Lung (tissue), 12 donors: Measurements from ENCODE around the gene SORL1. TPM values are rescaled to one million over a fixed set of nuclear protein-coding genes. Genes with fewer than 3 reads are reported as not detected.

ENCODE experiments used
- ATAC-seq: fragments of 200-7000 bp; cut with Tn5 transposase; one replicate; pipeline ENCODE4 v1.9.1; 2020; ENCODE audit warnings: moderate number of reproducible peaks; ENCODE audit not compliant: insufficient read depth, low FRiP score
- DNase-seq, 3 donors: peaks; one replicate each; pipeline ENCODE4 v3.0.0-alpha.2; 2013 to 2017
- H3K27ac ChIP-seq, 2 donors: one replicate each; pipeline ENCODE4 v1.5.1; 2013; ENCODE audit warnings: mild to moderate bottlenecking in 2 of 2, moderate library complexity in 2 of 2, control low read depth in 1 of 2, inconsistent platforms in 1 of 2, low read depth in 1 of 2, low read length in 1 of 2
- H3K27me3 ChIP-seq, 3 donors: one replicate each; pipeline ENCODE4 v1.5.1; 2013; ENCODE audit warnings: low read length in 2 of 3; ENCODE audit not compliant: control insufficient read depth in 3 of 3, insufficient read depth in 3 of 3
- H3K36me3 ChIP-seq, 4 donors: one replicate each; pipeline ENCODE4 v1.5.1; 2013; ENCODE audit warnings: low read length in 4 of 4, mild to moderate bottlenecking in 1 of 4, moderate library complexity in 1 of 4; ENCODE audit not compliant: control insufficient read depth in 4 of 4, insufficient read depth in 4 of 4
- H3K4me1 ChIP-seq, 5 donors: one replicate each; pipeline ENCODE4 v1.5.1; 2013; ENCODE audit warnings: low read length in 5 of 5, mild to moderate bottlenecking in 2 of 5, moderate library complexity in 1 of 5; ENCODE audit not compliant: control insufficient read depth in 5 of 5, insufficient read depth in 5 of 5
- H3K4me3 ChIP-seq: one replicate; pipeline ENCODE4 v1.5.1; 2013; ENCODE audit warnings: mild to moderate bottlenecking, control low read depth, moderate library complexity
- H3K9ac ChIP-seq, 2 donors: one replicate each; pipeline ENCODE4 v1.5.1; 2013; ENCODE audit warnings: low read length in 2 of 2, control low read depth in 1 of 2; ENCODE audit not compliant: insufficient read depth in 1 of 2
- H3K9me3 ChIP-seq, 4 donors: one replicate each; pipeline ENCODE4 v1.5.1; 2013; ENCODE audit warnings: low read length in 3 of 4, mild to moderate bottlenecking in 1 of 4, moderate library complexity in 1 of 4; ENCODE audit not compliant: control insufficient read depth in 4 of 4, insufficient read depth in 3 of 4
- WGBS, 2 donors: extraction: QIAGEN DNeasy Blood & Tissue Kit; methylation state at CpG; one replicate each; pipeline ENCODE4 v1.1.7; 2013; 5-methylcytosine and 5-hydroxymethylcytosine counted together
- polyA plus RNA-seq, 2 donors: library from polyadenylated mRNA; stranded (reverse); fragments of 200-250 nt; gene quantifications; one replicate each; pipeline ENCODE4 v1.2.1, GENCODE V29; 2013
- total RNA-seq, 2 donors: library from RNA; depleted of rRNA in 1 of 2; stranded (reverse); fragments of >200 nt in 1 of 2; gene quantifications; one replicate each; pipeline ENCODE4 v1.2.1, GENCODE V29; 2014 to 2021
- TF ChIP-seq, protein P1 (sequence below): IDR thresholded peaks from 2 replicates; pipeline ENCODE4 v1.5.1; 2012; ENCODE audit warnings: mild to moderate bottlenecking; ENCODE audit errors: control extremely low read depth, extremely low read depth
- donor health status: control.
- donor health status: control.
- donor health status: Bipolar disorder and iron deficiency.
- donor health status: healthy.
- donor health status: DM: yes; HTN: yes; CAD: no.

The SORL1 gene
- total and polyA plus RNA-seq, 4 donors, result 1.9 to 67.0 (median 49.2) TPM

DNA sequence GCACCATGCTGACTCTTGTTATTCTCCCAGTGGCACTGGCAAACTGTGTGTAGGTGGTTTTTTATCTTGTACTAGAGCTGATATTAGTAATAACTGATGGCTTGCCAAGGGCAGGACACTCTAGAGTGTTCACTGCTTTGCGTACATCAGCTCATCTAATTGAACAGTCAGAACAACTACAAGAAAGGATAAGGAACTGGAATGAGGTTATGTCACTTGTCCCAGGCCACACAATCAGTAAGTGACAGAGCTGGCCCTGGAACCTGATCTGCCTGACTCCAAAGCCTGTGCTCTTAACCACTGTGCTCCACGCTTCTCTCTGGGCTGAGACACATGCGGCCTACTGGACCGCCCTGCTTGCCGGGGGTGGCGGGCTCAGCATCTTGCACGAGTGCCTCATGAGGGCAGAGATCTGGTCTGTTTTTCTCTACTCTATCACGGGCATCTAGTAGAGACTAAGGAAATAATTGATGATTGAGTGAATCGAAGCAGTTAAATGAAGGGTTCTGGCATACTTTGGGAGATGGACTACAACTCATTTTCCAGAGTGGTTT lies 156.5 kb downstream of the SORL1 start:
- Histone ChIP-seq H3K27ac (no peak overlapping the region), H3K27me3 (no peaks in the 10 kb centered on the region), H3K4me1 (peaks cover 0 to 1% (median 0%) of the 10 kb centered on the region in 5 donors), H3K9ac (no peak overlapping the region), H3K4me3 (no peak overlapping the region), H3K36me3 (peaks cover 0 to 33% (median 14%) of the 10 kb centered on the region in 4 donors), H3K9me3 (no peaks in the 10 kb centered on the region)
- 97 to 98% methylated on average over 9 of the region's 9 CpGs for WGBS, 2 donors
- TF ChIP-seq, protein P1, sequence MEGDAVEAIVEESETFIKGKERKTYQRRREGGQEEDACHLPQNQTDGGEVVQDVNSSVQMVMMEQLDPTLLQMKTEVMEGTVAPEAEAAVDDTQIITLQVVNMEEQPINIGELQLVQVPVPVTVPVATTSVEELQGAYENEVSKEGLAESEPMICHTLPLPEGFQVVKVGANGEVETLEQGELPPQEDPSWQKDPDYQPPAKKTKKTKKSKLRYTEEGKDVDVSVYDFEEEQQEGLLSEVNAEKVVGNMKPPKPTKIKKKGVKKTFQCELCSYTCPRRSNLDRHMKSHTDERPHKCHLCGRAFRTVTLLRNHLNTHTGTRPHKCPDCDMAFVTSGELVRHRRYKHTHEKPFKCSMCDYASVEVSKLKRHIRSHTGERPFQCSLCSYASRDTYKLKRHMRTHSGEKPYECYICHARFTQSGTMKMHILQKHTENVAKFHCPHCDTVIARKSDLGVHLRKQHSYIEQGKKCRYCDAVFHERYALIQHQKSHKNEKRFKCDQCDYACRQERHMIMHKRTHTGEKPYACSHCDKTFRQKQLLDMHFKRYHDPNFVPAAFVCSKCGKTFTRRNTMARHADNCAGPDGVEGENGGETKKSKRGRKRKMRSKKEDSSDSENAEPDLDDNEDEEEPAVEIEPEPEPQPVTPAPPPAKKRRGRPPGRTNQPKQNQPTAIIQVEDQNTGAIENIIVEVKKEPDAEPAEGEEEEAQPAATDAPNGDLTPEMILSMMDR, result no peak
- DNase-seq (no peak), ATAC-seq (no peak)

DNA sequence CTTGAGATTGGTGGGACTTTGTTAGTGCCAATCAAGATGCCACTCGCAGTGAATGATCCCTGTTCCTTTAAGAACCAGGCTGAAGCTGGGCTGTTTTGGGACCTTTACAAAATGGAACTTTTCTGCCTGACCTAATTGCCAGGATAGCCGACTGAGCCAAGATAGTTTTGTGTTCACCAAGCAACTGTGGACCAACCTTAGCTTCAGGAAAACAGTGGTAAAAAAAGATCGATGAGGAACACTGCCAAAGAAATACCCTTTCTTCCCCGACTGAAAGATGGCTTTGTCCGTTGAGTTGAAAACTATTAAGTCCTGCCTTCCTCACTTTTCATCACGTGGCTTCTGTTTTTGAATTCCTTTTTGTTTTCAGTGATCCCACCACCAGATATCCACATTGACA lies 158.6 kb downstream of the SORL1 start:
- Histone ChIP-seq H3K4me3 (no peak overlapping the region), H3K9me3 (no peaks in the 10 kb centered on the region), H3K9ac (no peak overlapping the region), H3K27ac (no peak overlapping the region), H3K27me3 (no peaks in the 10 kb centered on the region), H3K36me3 (peaks cover 0 to 32% (median 16%) of the 10 kb centered on the region in 4 donors), H3K4me1 (peaks cover 0 to 12% (median 0%) of the 10 kb centered on the region in 5 donors)
- no peak for DNase-seq
- WGBS, 2 donors, result 94 to 95% methylated on average over 6 of the region's 6 CpGs
- TF ChIP-seq, protein P1, result no peak
- no peak for ATAC-seq

DNA sequence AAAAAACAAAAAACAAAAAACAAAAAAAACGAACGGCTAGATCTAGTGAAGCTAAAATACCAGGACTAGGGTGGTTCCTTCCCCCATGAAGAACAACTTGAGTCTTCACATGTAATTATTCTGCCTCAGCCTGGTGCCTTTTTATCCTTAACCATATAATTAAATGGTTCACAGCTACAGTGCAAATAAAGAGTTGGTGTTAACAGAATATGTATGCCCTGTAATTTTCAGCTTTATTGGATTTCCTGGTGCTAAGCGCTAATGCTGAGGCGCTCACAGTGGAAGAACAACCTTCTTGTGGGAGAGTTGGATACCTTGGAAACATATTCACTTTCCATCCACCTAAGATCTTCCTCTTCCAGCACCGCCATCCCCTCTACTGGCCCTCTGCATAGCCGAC lies 159.1 kb downstream of the SORL1 start:
- Histone ChIP-seq H3K4me1 (peaks cover 0 to 12% (median 0%) of the 10 kb centered on the region in 5 donors), H3K9me3 (no peaks in the 10 kb centered on the region), H3K27ac (no peak overlapping the region), H3K27me3 (no peaks in the 10 kb centered on the region), H3K36me3 (peaks cover 0 to 31% (median 18%) of the 10 kb centered on the region in 4 donors), H3K9ac (no peak overlapping the region), H3K4me3 (no peak overlapping the region)
- 97 to 98% methylated on average over 6 of the region's 6 CpGs for WGBS, 2 donors
- DNase-seq, result no peak
- no peak for ATAC-seq
- TF ChIP-seq, protein P1, result no peak

DNA sequence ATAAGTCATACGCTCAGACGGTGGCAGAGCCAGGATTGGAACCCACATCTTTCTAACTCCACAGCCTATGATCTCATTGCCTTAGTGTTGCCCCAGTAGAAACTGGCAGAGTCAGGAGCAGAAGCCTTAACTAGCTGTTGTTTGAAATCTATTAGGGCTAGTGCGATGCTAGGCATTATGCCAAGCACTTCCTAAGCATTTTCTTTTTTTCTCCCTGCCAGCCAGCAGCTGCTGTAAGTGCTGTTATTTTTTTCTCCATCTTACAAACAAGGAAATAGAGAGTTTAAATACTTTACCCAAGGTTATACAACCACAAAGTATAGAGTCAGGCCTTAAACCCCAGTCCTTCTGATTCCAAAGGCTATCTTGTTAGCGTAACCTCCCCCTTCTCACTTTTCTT lies 161.6 kb downstream of the SORL1 start:
- no peaks in the 10 kb centered on the region for H3K27me3 ChIP-seq
- no peak for ATAC-seq
- H3K27ac ChIP-seq, result no peak overlapping the region
- no peak overlapping the region for H3K9ac ChIP-seq
- DNase-seq, result peak; percentile 37 to 77 (median 77)
- peaks cover 0 to 12% (median 0%) of the 10 kb centered on the region in 5 donors for H3K4me1 ChIP-seq
- TF ChIP-seq, protein P1, result no peak
- WGBS, 2 donors, result 78 to 84% methylated on average over 4 of the region's 4 CpGs
- H3K36me3 ChIP-seq, result peaks cover 0 to 32% (median 18%) of the 10 kb centered on the region in 4 donors
- no peak overlapping the region for H3K4me3 ChIP-seq
- H3K9me3 ChIP-seq, result no peaks in the 10 kb centered on the region
